IPS-18a (cell line): Measurements from ENCODE around the gene SLC8A1.

Experiments
- H3K27ac ChIP-seq: one replicate; pipeline ENCODE4 v1.5.1; 2013; ENCODE audit warnings: low read length
- H3K27me3 ChIP-seq: one replicate; pipeline ENCODE4 v1.6.1; 2013; ENCODE audit warnings: mild to moderate bottlenecking, low read length; ENCODE audit not compliant: control insufficient read depth, insufficient read depth
- H3K36me3 ChIP-seq: one replicate; pipeline ENCODE4 v1.6.1; 2013; ENCODE audit warnings: low read depth, low read length; ENCODE audit not compliant: control insufficient read depth
- H3K4me1 ChIP-seq: one replicate; pipeline ENCODE4 v1.6.1; 2013; ENCODE audit warnings: low read depth, low read length; ENCODE audit not compliant: control insufficient read depth
- H3K4me3 ChIP-seq: one replicate; pipeline ENCODE4 v1.5.1; 2013; ENCODE audit warnings: low read length
- H3K9ac ChIP-seq: one replicate; pipeline ENCODE4 v1.6.1; 2013; ENCODE audit warnings: mild to moderate bottlenecking, low read length, moderate library complexity
- H3K9me3 ChIP-seq: one replicate; pipeline ENCODE4 v1.6.1; 2013; ENCODE audit warnings: low read depth, low read length; ENCODE audit not compliant: control insufficient read depth

The SLC8A1 gene

DNA sequence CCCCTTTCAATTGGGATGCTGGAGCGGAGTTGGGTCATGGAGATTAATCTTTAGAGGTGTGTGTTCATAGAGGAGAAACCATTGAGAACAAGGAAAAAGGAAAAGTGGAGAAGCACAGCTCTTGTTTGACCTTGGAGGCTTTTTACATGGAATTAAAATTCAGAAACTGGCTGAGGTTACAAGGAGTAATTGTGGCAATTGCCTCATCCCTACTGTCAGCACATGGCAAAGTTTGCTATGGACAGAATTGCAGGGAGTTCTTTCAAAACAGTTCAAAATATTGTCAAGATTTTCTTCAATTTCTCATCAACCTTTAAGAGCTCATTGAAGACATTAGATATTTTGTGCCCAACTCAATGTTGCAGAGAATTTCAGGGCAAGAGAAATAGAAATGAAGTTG, 232.7 kb downstream of the SLC8A1 start:
- no peak overlapping the region for H3K27ac ChIP-seq
- H3K4me3 ChIP-seq: no peak overlapping the region
- no peaks in the 10 kb centered on the region for H3K9me3 ChIP-seq
- no peak overlapping the region for H3K9ac ChIP-seq
- no peaks in the 10 kb centered on the region for H3K27me3 ChIP-seq
- H3K36me3 ChIP-seq: no peaks in the 10 kb centered on the region
- peaks cover 5% of the 10 kb centered on the region for H3K4me1 ChIP-seq

DNA sequence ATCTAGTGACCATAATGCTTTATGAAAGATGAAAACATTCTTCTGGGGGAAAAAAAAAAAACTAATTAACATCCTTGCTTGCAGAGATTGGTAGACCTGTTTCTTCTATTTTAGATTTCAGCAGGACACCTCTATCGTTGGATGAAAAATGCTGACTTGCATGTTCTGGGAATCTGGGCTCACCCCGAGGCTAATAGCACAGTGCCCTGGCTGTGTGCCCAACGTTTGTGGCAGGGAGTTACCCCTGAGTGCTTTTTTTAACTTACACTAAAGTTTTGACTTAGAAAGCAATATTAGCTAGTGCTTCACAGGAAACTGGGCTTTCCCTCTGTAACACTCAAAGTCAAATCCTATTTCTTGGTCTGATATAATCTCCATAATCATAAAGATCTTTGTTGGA, 233.2 kb downstream of the SLC8A1 start:
- H3K27ac ChIP-seq: no peak overlapping the region

GRCh38 chr2:40213619-40214018, 238.3 kb downstream of the SLC8A1 start:
- Histone ChIP-seq H3K27ac (no peak overlapping the region), H3K9me3 (no peaks in the 10 kb centered on the region), H3K4me1 (peaks cover 23% of the 10 kb centered on the region), H3K27me3 (no peaks in the 10 kb centered on the region), H3K9ac (no peak overlapping the region), H3K36me3 (no peaks in the 10 kb centered on the region), H3K4me3 (no peak overlapping the region)

More for the DNA sequence above, 233.2 kb downstream of the SLC8A1 start:
- Histone ChIP-seq H3K4me1 (peaks cover 5% of the 10 kb centered on the region), H3K4me3 (no peak overlapping the region), H3K27me3 (no peaks in the 10 kb centered on the region), H3K9me3 (no peaks in the 10 kb centered on the region), H3K9ac (no peak overlapping the region), H3K36me3 (no peaks in the 10 kb centered on the region)

GRCh38 chr2:40213071-40213470, 238.8 kb downstream of the SLC8A1 start:
- H3K27ac ChIP-seq: no peak overlapping the region
- peaks cover 21% of the 10 kb centered on the region for H3K4me1 ChIP-seq
- no peaks in the 10 kb centered on the region for H3K27me3 ChIP-seq
- no peak overlapping the region for H3K9ac ChIP-seq
- no peaks in the 10 kb centered on the region for H3K36me3 ChIP-seq
- no peaks in the 10 kb centered on the region for H3K9me3 ChIP-seq
- H3K4me3 ChIP-seq: no peak overlapping the region

- H3K27me3 ChIP-seq: no peaks in the 10 kb centered on the region
- H3K36me3 ChIP-seq: no peaks in the 10 kb centered on the region
- H3K9ac ChIP-seq: no peak overlapping the region
- no peak overlapping the region for H3K27ac ChIP-seq
- H3K9me3 ChIP-seq: no peaks in the 10 kb centered on the region
- H3K4me1 ChIP-seq: peaks cover 18% of the 10 kb centered on the region
- no peak overlapping the region for H3K4me3 ChIP-seq
Observed at GRCh38 chr2:40210968-40211353, 240.9 kb downstream of the SLC8A1 start.

GRCh38 chr2:40210344-40210967, 241.4 kb downstream of the SLC8A1 start:
- Histone ChIP-seq H3K4me1 (peaks cover 18% of the 10 kb centered on the region), H3K4me3 (no peak overlapping the region), H3K27ac (no peak overlapping the region), H3K27me3 (no peaks in the 10 kb centered on the region), H3K36me3 (no peaks in the 10 kb centered on the region), H3K9me3 (no peaks in the 10 kb centered on the region), H3K9ac (no peak overlapping the region)

GRCh38 chr2:40209761-40210160, 242.1 kb downstream of the SLC8A1 start:
- Histone ChIP-seq H3K4me1 (peaks cover 18% of the 10 kb centered on the region), H3K36me3 (no peaks in the 10 kb centered on the region), H3K9me3 (no peaks in the 10 kb centered on the region), H3K27me3 (no peaks in the 10 kb centered on the region), H3K27ac (no peak overlapping the region), H3K9ac (no peak overlapping the region), H3K4me3 (no peak overlapping the region)

DNA sequence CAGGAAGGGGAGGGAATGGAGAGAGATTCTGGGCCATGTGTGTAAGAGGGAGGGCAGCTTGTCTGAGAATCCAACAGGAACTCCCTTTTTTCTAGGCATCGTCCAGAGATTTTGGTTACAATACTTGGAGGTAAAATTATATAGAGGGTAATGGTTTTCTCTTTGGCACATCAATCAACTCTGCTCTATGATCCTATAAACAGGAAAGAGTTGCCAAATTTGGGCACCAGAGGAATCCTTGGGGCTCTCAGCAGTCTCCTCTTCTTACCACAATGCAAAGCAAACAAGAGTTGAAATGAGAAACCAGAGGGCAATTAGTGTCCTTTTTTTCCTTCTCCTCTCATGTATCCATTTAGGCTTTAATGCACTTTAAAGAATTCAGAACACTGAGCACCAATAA, 243.4 kb downstream of the SLC8A1 start:
- no peaks in the 10 kb centered on the region for H3K27me3 ChIP-seq
- no peaks in the 10 kb centered on the region for H3K36me3 ChIP-seq
- no peak overlapping the region for H3K9ac ChIP-seq
- no peaks in the 10 kb centered on the region for H3K9me3 ChIP-seq
- H3K27ac ChIP-seq: no peak overlapping the region
- peaks cover 18% of the 10 kb centered on the region for H3K4me1 ChIP-seq
- no peak overlapping the region for H3K4me3 ChIP-seq

DNA sequence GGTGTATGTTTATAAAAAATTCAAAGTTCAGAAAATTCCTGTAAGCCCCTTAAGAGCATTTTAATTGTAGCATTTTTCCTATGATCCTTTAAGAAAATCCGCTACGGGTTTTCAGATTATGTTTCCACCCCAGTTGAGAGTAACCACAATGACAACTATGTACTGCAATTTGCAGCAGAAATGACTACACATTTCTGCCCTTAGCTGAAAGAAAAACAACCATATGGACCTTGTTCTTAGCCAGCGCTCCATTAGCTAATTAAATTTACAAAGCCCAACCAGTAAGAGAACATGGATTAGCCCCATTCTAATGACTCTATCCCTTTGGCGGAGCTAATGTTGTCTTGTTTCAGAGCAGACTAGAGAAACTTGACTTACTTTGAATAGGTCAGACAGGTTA, 247.6 kb downstream of the SLC8A1 start:
- no peak overlapping the region for H3K4me3 ChIP-seq
- no peak overlapping the region for H3K9ac ChIP-seq
- no peaks in the 10 kb centered on the region for H3K27me3 ChIP-seq
- no peak overlapping the region for H3K27ac ChIP-seq
- H3K4me1 ChIP-seq: no peaks in the 10 kb centered on the region
- no peaks in the 10 kb centered on the region for H3K36me3 ChIP-seq
- no peaks in the 10 kb centered on the region for H3K9me3 ChIP-seq

GRCh38 chr2:40202798-40203400, 249.0 kb downstream of the SLC8A1 start:
- Histone ChIP-seq H3K4me3 (no peak overlapping the region), H3K9me3 (no peaks in the 10 kb centered on the region), H3K4me1 (no peaks in the 10 kb centered on the region), H3K36me3 (no peaks in the 10 kb centered on the region), H3K27ac (no peak overlapping the region), H3K27me3 (no peaks in the 10 kb centered on the region), H3K9ac (no peak overlapping the region)

DNA sequence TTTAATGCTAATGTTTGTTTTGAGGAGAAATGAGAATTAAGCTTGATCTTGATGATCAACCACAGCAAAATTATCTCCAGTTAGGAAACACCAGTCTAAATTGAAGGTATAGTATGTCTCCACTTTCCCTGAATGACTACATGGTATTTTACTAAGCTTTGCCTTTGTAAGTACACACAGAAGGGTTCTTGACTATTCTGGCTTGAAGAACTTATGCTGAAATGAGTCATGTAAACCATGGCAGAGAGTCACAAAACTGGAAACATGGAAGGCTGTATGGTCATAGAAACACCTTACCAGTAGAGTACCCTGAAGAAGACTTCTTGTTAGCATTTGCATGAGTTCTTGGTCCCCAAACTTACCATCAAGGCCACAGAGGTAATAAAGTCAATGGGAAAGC, 250.5 kb downstream of the SLC8A1 start:
- Histone ChIP-seq H3K4me3 (no peak overlapping the region), H3K36me3 (no peaks in the 10 kb centered on the region), H3K9me3 (no peaks in the 10 kb centered on the region), H3K4me1 (no peaks in the 10 kb centered on the region), H3K27ac (no peak overlapping the region), H3K9ac (no peak overlapping the region), H3K27me3 (no peaks in the 10 kb centered on the region)

GRCh38 chr2:40200366-40200915, 251.4 kb downstream of the SLC8A1 start:
- no peak overlapping the region for H3K9ac ChIP-seq
- H3K27me3 ChIP-seq: no peaks in the 10 kb centered on the region
- H3K36me3 ChIP-seq: no peaks in the 10 kb centered on the region
- no peaks in the 10 kb centered on the region for H3K9me3 ChIP-seq
- no peak overlapping the region for H3K27ac ChIP-seq
- no peak overlapping the region for H3K4me3 ChIP-seq
- no peaks in the 10 kb centered on the region for H3K4me1 ChIP-seq
